Measurements from ENCODE around the gene SLC5A6. TPM values are rescaled to one million over a fixed set of nuclear protein-coding genes. Genes with fewer than 3 reads are reported as not detected.
A peak's percentile ranks its signal among the peaks of the same experiment; 100 is the strongest.
"Not testable (repeated sequence)": the region's sequence is repeated elsewhere in the genome, so short reads cannot be mapped to it uniquely, and the experiment has no call there.

Gene SLC5A6
- total RNA-seq, 1 donor from 2014 or later = 70.7 TPM

GRCh38 chr2:27211241-27211942 is 676 bp downstream of the SLC5A6 start:
- H3K4me3 Mint-ChIP-seq (ENCODE audit: low read depth) = peak overlapping the region; percentile 98
- peaks cover 60% of the 10 kb centered on the region for H3K36me3 Mint-ChIP-seq (ENCODE audit: low read depth)
- H3K9me3 Mint-ChIP-seq = no peaks in the 10 kb centered on the region
- H3K27ac Mint-ChIP-seq = peak overlapping the region; percentile 64
- intact Hi-C loops (cut with micrococcal nuclease) = loop anchor here (5.0 kb wide), 2 partner anchors 124 to 161 kb away; partner anchors contain the start of genes EIF2B4, KHK and SNX17
- no peak for DNase-seq (ENCODE audit: low spot score)
- peaks cover 25% of the 10 kb centered on the region for H3K4me1 Mint-ChIP-seq (ENCODE audit: low read depth)
- H3K27me3 Mint-ChIP-seq (ENCODE audit: low read depth) = no peaks in the 10 kb centered on the region

GRCh38 chr2:27209621-27210401 is 2.3 kb downstream of the SLC5A6 start:
- H3K27me3 Mint-ChIP-seq (ENCODE audit: low read depth) = no peaks in the 10 kb centered on the region
- H3K36me3 Mint-ChIP-seq (ENCODE audit: low read depth) = peaks cover 64% of the 10 kb centered on the region
- DNase-seq (ENCODE audit: low spot score) = no peak
- H3K9me3 Mint-ChIP-seq = no peaks in the 10 kb centered on the region
- peak overlapping the region; percentile 35 for H3K4me3 Mint-ChIP-seq (ENCODE audit: low read depth)
- H3K4me1 Mint-ChIP-seq (ENCODE audit: low read depth) = peaks cover 20% of the 10 kb centered on the region
- peak overlapping the region; percentile 44 for H3K27ac Mint-ChIP-seq
- intact Hi-C loops (cut with micrococcal nuclease) = loop anchor here (5.0 kb wide), 2 partner anchors 123 to 162 kb away; partner anchors contain the start of genes EIF2B4, KHK and SNX17

- Mint-ChIP-seq H3K27ac (no peak overlapping the region), H3K4me1 (ENCODE audit: low read depth) (peaks cover 17% of the 10 kb centered on the region), H3K36me3 (ENCODE audit: low read depth) (peaks cover 63% of the 10 kb centered on the region), H3K4me3 (ENCODE audit: low read depth) (no peak overlapping the region), H3K27me3 (ENCODE audit: low read depth) (no peaks in the 10 kb centered on the region), H3K9me3 (no peaks in the 10 kb centered on the region)
- intact Hi-C loops (cut with micrococcal nuclease) = no loop called here
- no peak for DNase-seq (ENCODE audit: low spot score)
These were observed 3.5 kb downstream of the SLC5A6 start for GRCh38 chr2:27208486-27209050.

- H3K27me3 Mint-ChIP-seq (ENCODE audit: low read depth) = no peaks in the 10 kb centered on the region
- no peaks in the 10 kb centered on the region for H3K9me3 Mint-ChIP-seq
- H3K4me1 Mint-ChIP-seq (ENCODE audit: low read depth) = peaks cover 18% of the 10 kb centered on the region
- no peak overlapping the region for H3K27ac Mint-ChIP-seq
- intact Hi-C loops (cut with micrococcal nuclease) = no loop called here
- H3K4me3 Mint-ChIP-seq (ENCODE audit: low read depth) = no peak overlapping the region
- peaks cover 71% of the 10 kb centered on the region for H3K36me3 Mint-ChIP-seq (ENCODE audit: low read depth)
- no peak for DNase-seq (ENCODE audit: low spot score)
These were observed 5.7 kb downstream of the SLC5A6 start for GRCh38 chr2:27206346-27206745.

GRCh38 chr2:27205206-27205605 is 6.9 kb downstream of the SLC5A6 start:
- Mint-ChIP-seq H3K9me3 (no peaks in the 10 kb centered on the region), H3K4me3 (ENCODE audit: low read depth) (no peak overlapping the region), H3K27me3 (ENCODE audit: low read depth) (no peaks in the 10 kb centered on the region), H3K27ac (no peak overlapping the region), H3K36me3 (ENCODE audit: low read depth) (peaks cover 74% of the 10 kb centered on the region), H3K4me1 (ENCODE audit: low read depth) (peaks cover 18% of the 10 kb centered on the region)
- intact Hi-C loops (cut with micrococcal nuclease) = no loop called here
- no peak for DNase-seq (ENCODE audit: low spot score)

- peaks cover 11% of the 10 kb centered on the region for H3K4me1 Mint-ChIP-seq (ENCODE audit: low read depth)
- intact Hi-C loops (cut with micrococcal nuclease) = no loop called here
- H3K27ac Mint-ChIP-seq = no peak overlapping the region
- no peaks in the 10 kb centered on the region for H3K27me3 Mint-ChIP-seq (ENCODE audit: low read depth)
- H3K9me3 Mint-ChIP-seq = no peaks in the 10 kb centered on the region
- no peak for DNase-seq (ENCODE audit: low spot score)
- no peak overlapping the region for H3K4me3 Mint-ChIP-seq (ENCODE audit: low read depth)
- H3K36me3 Mint-ChIP-seq (ENCODE audit: low read depth) = peaks cover 68% of the 10 kb centered on the region
These were observed 7.5 kb downstream of the SLC5A6 start for GRCh38 chr2:27204566-27204965.

- Mint-ChIP-seq H3K27ac (no peak overlapping the region), H3K36me3 (ENCODE audit: low read depth) (peaks cover 60% of the 10 kb centered on the region), H3K9me3 (no peaks in the 10 kb centered on the region), H3K4me1 (ENCODE audit: low read depth) (peaks cover 6% of the 10 kb centered on the region), H3K27me3 (ENCODE audit: low read depth) (no peaks in the 10 kb centered on the region), H3K4me3 (ENCODE audit: low read depth) (no peak overlapping the region)
- no peak for DNase-seq (ENCODE audit: low spot score)
- intact Hi-C loops (cut with micrococcal nuclease) = no loop called here
These were observed 8.3 kb downstream of the SLC5A6 start for GRCh38 chr2:27203741-27204140.

GRCh38 chr2:27202854-27203253 is 9.2 kb downstream of the SLC5A6 start:
- intact Hi-C loops (cut with micrococcal nuclease) = no loop called here
- DNase-seq (ENCODE audit: low spot score) = no peak
- H3K9me3 Mint-ChIP-seq = no peaks in the 10 kb centered on the region
- H3K36me3 Mint-ChIP-seq (ENCODE audit: low read depth) = peaks cover 54% of the 10 kb centered on the region
- H3K4me1 Mint-ChIP-seq (ENCODE audit: low read depth) = peaks cover 6% of the 10 kb centered on the region
- peak overlapping the region; percentile 13 for H3K27ac Mint-ChIP-seq
- H3K27me3 Mint-ChIP-seq (ENCODE audit: low read depth) = no peaks in the 10 kb centered on the region
- H3K4me3 Mint-ChIP-seq (ENCODE audit: low read depth) = no peak overlapping the region

GRCh38 chr2:27201675-27202074 is 10.4 kb downstream of the SLC5A6 start:
- Mint-ChIP-seq H3K4me3 (ENCODE audit: low read depth) (no peak overlapping the region), H3K9me3 (no peaks in the 10 kb centered on the region), H3K27ac (no peak overlapping the region), H3K4me1 (ENCODE audit: low read depth) (peaks cover 6% of the 10 kb centered on the region), H3K36me3 (ENCODE audit: low read depth) (peaks cover 47% of the 10 kb centered on the region), H3K27me3 (ENCODE audit: low read depth) (no peaks in the 10 kb centered on the region)
- intact Hi-C loops (cut with micrococcal nuclease) = no loop called here
- DNase-seq (ENCODE audit: low spot score) = no peak

GRCh38 chr2:27199241-27199640 is 12.8 kb downstream of the SLC5A6 start:
- H3K36me3 Mint-ChIP-seq (ENCODE audit: low read depth) = peaks cover 25% of the 10 kb centered on the region
- H3K4me1 Mint-ChIP-seq (ENCODE audit: low read depth) = peaks cover 6% of the 10 kb centered on the region
- H3K27ac Mint-ChIP-seq = no peak overlapping the region
- no peaks in the 10 kb centered on the region for H3K9me3 Mint-ChIP-seq
- no peak overlapping the region for H3K4me3 Mint-ChIP-seq (ENCODE audit: low read depth)
- no peak for DNase-seq (ENCODE audit: low spot score)
- H3K27me3 Mint-ChIP-seq (ENCODE audit: low read depth) = no peaks in the 10 kb centered on the region
- intact Hi-C loops (cut with micrococcal nuclease) = no loop called here

GRCh38 chr2:27198627-27199026 is 13.4 kb downstream of the SLC5A6 start:
- Mint-ChIP-seq H3K27me3 (ENCODE audit: low read depth) (no peaks in the 10 kb centered on the region), H3K9me3 (no peaks in the 10 kb centered on the region), H3K4me1 (ENCODE audit: low read depth) (peaks cover 6% of the 10 kb centered on the region), H3K36me3 (ENCODE audit: low read depth) (peaks cover 24% of the 10 kb centered on the region), H3K27ac (no peak overlapping the region), H3K4me3 (ENCODE audit: low read depth) (no peak overlapping the region)
- intact Hi-C loops (cut with micrococcal nuclease) = no loop called here
- DNase-seq (ENCODE audit: low spot score) = no peak

- H3K27ac Mint-ChIP-seq; H3K4me1 Mint-ChIP-seq (ENCODE audit: low read depth); intact Hi-C loops (cut with micrococcal nuclease); H3K27me3 Mint-ChIP-seq (ENCODE audit: low read depth); H3K9me3 Mint-ChIP-seq; DNase-seq (ENCODE audit: low spot score); H3K4me3 Mint-ChIP-seq (ENCODE audit: low read depth): not testable (repeated sequence)
- H3K36me3 Mint-ChIP-seq (ENCODE audit: low read depth) = peaks cover 19% of the 10 kb centered on the region
These were observed 14.0 kb downstream of the SLC5A6 start for GRCh38 chr2:27198068-27198467.

GRCh38 chr2:27195799-27196198 is 16.3 kb downstream of the SLC5A6 start:
- H3K4me1 Mint-ChIP-seq (ENCODE audit: low read depth); DNase-seq (ENCODE audit: low spot score); H3K4me3 Mint-ChIP-seq (ENCODE audit: low read depth); H3K36me3 Mint-ChIP-seq (ENCODE audit: low read depth); intact Hi-C loops (cut with micrococcal nuclease); H3K9me3 Mint-ChIP-seq; H3K27me3 Mint-ChIP-seq (ENCODE audit: low read depth); H3K27ac Mint-ChIP-seq: not testable (repeated sequence)

All from activated T-helper 2 cell treated with anti-CD3 and anti-CD28 coated beads, Interferon-gamma antibody, Interleukin-2, Interleukin-4, amounts not matched to agents 10 μg/mL and 5 μg/mL and 100 μg/mL, durations not matched to agents 14 hours and 24 hours and 36 hours (primary cell).